HG02852 (cell line): ENCODE measurements around the gene FGF1.

Source experiments
- ATAC-seq: cut with Tn5 transposase; IDR thresholded peaks from one replicate; pipeline ENCODE4 v1.9.1; 2021; ENCODE audit warnings: mild to moderate bottlenecking, moderate library complexity; ENCODE audit not compliant: unreplicated experiment

The FGF1 gene

GRCh38 chr5:142545650-142546322 lies 140.1 kb downstream of the FGF1 start:
- no peak for ATAC-seq

DNA sequence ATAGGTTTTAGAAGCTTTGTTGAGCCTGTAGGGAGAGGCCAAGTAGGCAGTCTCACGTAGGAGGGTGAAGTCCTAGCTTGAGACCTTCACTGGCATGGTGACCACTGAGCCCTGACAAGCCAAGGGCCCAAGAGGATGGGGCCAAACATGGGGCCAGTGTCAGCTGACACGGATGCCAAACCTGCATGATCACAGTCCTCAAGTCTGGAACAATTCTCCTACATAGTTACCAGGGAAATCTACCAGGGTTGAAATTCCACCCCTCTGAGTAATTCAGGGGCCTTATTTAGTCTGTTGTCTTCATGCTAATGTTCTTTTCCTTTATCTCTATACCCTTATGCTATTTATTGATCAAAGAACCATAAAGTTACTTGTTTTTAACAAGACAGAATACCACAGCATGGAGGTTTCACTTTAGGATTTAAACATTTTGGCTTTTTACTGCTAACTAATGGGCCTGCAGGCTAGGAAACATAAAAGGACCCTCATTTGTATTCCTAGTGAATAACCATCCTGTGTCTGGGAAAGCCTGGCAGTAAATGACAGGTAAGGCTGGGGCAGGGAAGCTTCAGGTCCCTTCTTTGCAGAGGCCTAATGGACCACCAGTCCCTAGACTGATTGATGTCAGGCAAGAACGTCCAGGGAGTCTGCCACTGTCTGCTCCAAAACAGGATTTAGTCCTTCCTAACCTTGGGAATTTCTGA lies 140.8 kb downstream of the FGF1 start:
- ATAC-seq: no peak

DNA sequence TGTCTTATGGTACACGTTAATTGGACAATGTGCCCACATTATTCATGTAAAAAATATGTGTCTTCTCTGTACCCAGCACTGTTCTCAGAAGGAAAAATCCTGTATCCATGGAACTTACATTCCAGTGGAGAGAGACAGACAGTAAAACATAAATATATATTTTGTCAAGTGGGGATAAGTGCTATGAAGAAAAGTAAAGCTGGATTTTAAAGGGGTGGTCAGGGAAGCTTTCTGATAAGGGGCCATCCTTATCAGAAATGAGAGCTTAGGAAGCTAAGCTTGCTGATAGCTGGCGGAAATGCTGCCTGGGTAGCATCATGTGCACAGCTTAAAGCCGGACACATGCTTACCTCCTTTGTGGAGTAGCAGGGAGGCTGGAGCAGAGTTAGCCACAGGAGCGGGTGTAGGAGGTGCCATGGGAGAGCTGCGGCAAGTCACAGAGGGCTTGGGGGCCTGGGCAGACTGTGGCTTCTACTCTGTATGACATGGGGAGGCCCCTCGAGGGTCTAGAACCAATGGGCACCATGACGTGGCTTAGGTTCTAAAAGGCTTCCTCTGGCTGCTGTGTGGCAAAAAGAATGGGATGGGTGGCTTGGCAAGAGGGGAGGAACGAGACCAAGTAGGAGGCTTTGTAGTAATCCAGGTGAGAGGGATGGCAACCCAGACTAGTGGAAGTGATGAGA lies 141.7 kb downstream of the FGF1 start:
- no peak for ATAC-seq

DNA sequence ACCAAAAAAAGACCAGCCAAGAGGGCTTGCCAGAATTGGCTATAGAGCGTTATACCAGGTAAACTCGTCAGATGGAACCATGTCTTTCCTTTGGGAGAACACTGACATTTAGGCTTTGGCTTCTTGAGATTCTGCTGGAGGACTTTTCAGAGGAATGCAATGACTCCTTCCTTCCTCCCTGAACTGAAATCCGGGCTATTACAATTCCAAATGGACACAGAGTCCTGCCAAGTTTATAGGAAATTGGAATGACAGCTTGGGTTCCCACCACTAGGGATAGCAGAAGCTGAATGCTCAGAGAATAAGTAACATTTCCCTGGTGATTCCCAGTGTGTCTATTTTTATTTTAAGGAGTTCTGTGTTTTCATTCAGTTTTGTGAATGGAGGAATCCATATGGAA lies 143.0 kb downstream of the FGF1 start:
- ATAC-seq: no peak
